HEK293 (cell line): ENCODE measurements around the gene PMVK.

ENCODE experiments used
- BCL11B ChIP-seq: fragments of 450-650 bp; formaldehyde crosslinking; IDR thresholded peaks from 2 replicates; pipeline ENCODE4 v1.5.1; 2016; ENCODE audit warnings: low read depth, missing biosample characterization, missing genetic modification characterization
- CTCF ChIP-seq: fragments of 450-650 bp; formaldehyde crosslinking; IDR thresholded peaks from 2 replicates; pipeline ENCODE4 v1.5.1; 2016; ENCODE audit warnings: missing biosample characterization, missing genetic modification characterization
- GFI1B ChIP-seq: fragments of 450-650 bp; formaldehyde crosslinking; IDR thresholded peaks from 2 replicates; pipeline ENCODE4 v1.5.1; 2016; ENCODE audit warnings: missing biosample characterization, missing genetic modification characterization
- HOXD13 ChIP-seq: sonication (generic); formaldehyde crosslinking; IDR thresholded peaks from 2 replicates; pipeline ENCODE4 v1.8.0; 2022; ENCODE audit warnings: missing genetic modification reagents, borderline replicate concordance
- IKZF3 ChIP-seq: fragments of 450-650 bp; IDR thresholded peaks from 2 replicates; pipeline ENCODE4 v1.5.0; 2018; ENCODE audit warnings: missing biosample characterization, mild to moderate bottlenecking, missing genetic modification characterization, moderate library complexity
- KLF1 ChIP-seq: fragments of 450-650 bp; formaldehyde crosslinking; IDR thresholded peaks from 2 replicates; pipeline ENCODE4 v1.5.1; 2016; ENCODE audit warnings: missing biosample characterization, missing genetic modification characterization
- MZF1 ChIP-seq: fragments of 450-650 bp; formaldehyde crosslinking; IDR thresholded peaks from 2 replicates; pipeline ENCODE4 v1.5.1; 2017; ENCODE audit warnings: missing biosample characterization, missing genetic modification characterization, borderline replicate concordance
- RBAK ChIP-seq: fragments of 450-650 bp; formaldehyde crosslinking; IDR thresholded peaks from 2 replicates; pipeline ENCODE4 v1.5.1; 2016; ENCODE audit warnings: missing biosample characterization, missing genetic modification characterization
- SP7 ChIP-seq: fragments of 450-650 bp; formaldehyde crosslinking; IDR thresholded peaks from 2 replicates; pipeline ENCODE4 v1.5.1; 2016; ENCODE audit warnings: missing biosample characterization, missing genetic modification characterization
- ZBTB20 ChIP-seq: fragments of 450-650 bp; formaldehyde crosslinking; IDR thresholded peaks from 2 replicates; pipeline ENCODE4 v1.5.1; 2016; ENCODE audit warnings: missing biosample characterization, missing genetic modification characterization
- ZBTB21 ChIP-seq: fragments of 450-650 bp; formaldehyde crosslinking; IDR thresholded peaks from 2 replicates; pipeline ENCODE4 v1.5.1; 2017; ENCODE audit warnings: missing biosample characterization, missing genetic modification characterization
- ZBTB26 ChIP-seq: fragments of 450-650 bp; formaldehyde crosslinking; optimal IDR thresholded peaks from 2 replicates; pipeline ENCODE3; 2016; ENCODE audit warnings: missing biosample characterization, mild to moderate bottlenecking, missing genetic modification characterization
- ZBTB7A ChIP-seq: fragments of 450-650 bp; formaldehyde crosslinking; IDR thresholded peaks from 2 replicates; pipeline ENCODE4 v1.5.1; 2016; ENCODE audit warnings: low read depth, missing biosample characterization, missing genetic modification characterization
- ZFP37 ChIP-seq: fragments of 450-650 bp; formaldehyde crosslinking; IDR thresholded peaks from 2 replicates; pipeline ENCODE4 v1.5.1; 2016; ENCODE audit warnings: missing biosample characterization, missing genetic modification characterization
- ZFP69B ChIP-seq: fragments of 450-650 bp; formaldehyde crosslinking; IDR thresholded peaks from 2 replicates; pipeline ENCODE4 v1.5.1; 2016; ENCODE audit warnings: missing biosample characterization, missing genetic modification characterization
- ZNF133 ChIP-seq: fragments of 450-650 bp; formaldehyde crosslinking; IDR thresholded peaks from 2 replicates; pipeline ENCODE4 v1.5.1; 2016; ENCODE audit warnings: missing biosample characterization, missing genetic modification characterization
- ZNF157 ChIP-seq: fragments of 450-650 bp; formaldehyde crosslinking; IDR thresholded peaks from 2 replicates; pipeline ENCODE4 v1.5.1; 2016; ENCODE audit warnings: missing biosample characterization, missing genetic modification characterization
- ZNF223 ChIP-seq: fragments of 450-650 bp; formaldehyde crosslinking; IDR thresholded peaks from 2 replicates; pipeline ENCODE4 v1.5.1; 2016; ENCODE audit warnings: missing biosample characterization, missing genetic modification characterization
- ZNF26 ChIP-seq: fragments of 450-650 bp; formaldehyde crosslinking; IDR thresholded peaks from 2 replicates; pipeline ENCODE4 v1.5.1; 2016; ENCODE audit warnings: missing biosample characterization, missing genetic modification characterization
- ZNF302 ChIP-seq: fragments of 450-650 bp; formaldehyde crosslinking; IDR thresholded peaks from 2 replicates; pipeline ENCODE4 v1.5.1; 2016; ENCODE audit warnings: missing biosample characterization, missing genetic modification characterization, low read depth
- ZNF335 ChIP-seq: fragments of 450-650 bp; formaldehyde crosslinking; conservative IDR thresholded peaks from 2 replicates; pipeline ENCODE4 v1.5.1; 2016; ENCODE audit warnings: missing biosample characterization, missing genetic modification characterization
- ZNF433 ChIP-seq: fragments of 450-650 bp; formaldehyde crosslinking; IDR thresholded peaks from 2 replicates; pipeline ENCODE4 v1.5.1; 2016; ENCODE audit warnings: missing biosample characterization, missing genetic modification characterization, low read depth
- ZNF529 ChIP-seq: fragments of 450-650 bp; formaldehyde crosslinking; IDR thresholded peaks from 2 replicates; pipeline ENCODE4 v1.5.1; 2017; ENCODE audit warnings: missing genetic modification characterization, missing biosample characterization; ENCODE audit not compliant: insufficient replicate concordance
- ZNF600 ChIP-seq: fragments of 450-650 bp; formaldehyde crosslinking; IDR thresholded peaks from 2 replicates; pipeline ENCODE4 v1.5.1; 2016; ENCODE audit warnings: missing biosample characterization, missing genetic modification characterization
- ZNF660 ChIP-seq: fragments of 450-650 bp; IDR thresholded peaks from 2 replicates; pipeline ENCODE4 v1.5.1; 2018; ENCODE audit warnings: missing biosample characterization, mild to moderate bottlenecking, missing genetic modification characterization
- TF ChIP-seq, protein P1 (sequence below): fragments of 450-650 bp; formaldehyde crosslinking; IDR thresholded peaks from 2 replicates; pipeline ENCODE4 v1.5.1; 2016; ENCODE audit warnings: missing biosample characterization, missing genetic modification characterization, low read depth
- TF ChIP-seq, protein P2 (sequence below): fragments of 450-650 bp; formaldehyde crosslinking; IDR thresholded peaks from 2 replicates; pipeline ENCODE4 v1.5.1; 2016; ENCODE audit warnings: missing biosample characterization, missing genetic modification characterization
- TF ChIP-seq, protein P3 (sequence below): fragments of 450-650 bp; formaldehyde crosslinking; IDR thresholded peaks from 2 replicates; pipeline ENCODE4 v1.5.1; 2017; ENCODE audit warnings: missing biosample characterization, mild to moderate bottlenecking, missing genetic modification characterization, moderate library complexity
- TF ChIP-seq, protein P4 (sequence below): fragments of 450-650 bp; formaldehyde crosslinking; IDR thresholded peaks from 2 replicates; pipeline ENCODE4 v1.5.1; 2016; ENCODE audit warnings: missing biosample characterization, missing genetic modification characterization

PMVK gene

DNA sequence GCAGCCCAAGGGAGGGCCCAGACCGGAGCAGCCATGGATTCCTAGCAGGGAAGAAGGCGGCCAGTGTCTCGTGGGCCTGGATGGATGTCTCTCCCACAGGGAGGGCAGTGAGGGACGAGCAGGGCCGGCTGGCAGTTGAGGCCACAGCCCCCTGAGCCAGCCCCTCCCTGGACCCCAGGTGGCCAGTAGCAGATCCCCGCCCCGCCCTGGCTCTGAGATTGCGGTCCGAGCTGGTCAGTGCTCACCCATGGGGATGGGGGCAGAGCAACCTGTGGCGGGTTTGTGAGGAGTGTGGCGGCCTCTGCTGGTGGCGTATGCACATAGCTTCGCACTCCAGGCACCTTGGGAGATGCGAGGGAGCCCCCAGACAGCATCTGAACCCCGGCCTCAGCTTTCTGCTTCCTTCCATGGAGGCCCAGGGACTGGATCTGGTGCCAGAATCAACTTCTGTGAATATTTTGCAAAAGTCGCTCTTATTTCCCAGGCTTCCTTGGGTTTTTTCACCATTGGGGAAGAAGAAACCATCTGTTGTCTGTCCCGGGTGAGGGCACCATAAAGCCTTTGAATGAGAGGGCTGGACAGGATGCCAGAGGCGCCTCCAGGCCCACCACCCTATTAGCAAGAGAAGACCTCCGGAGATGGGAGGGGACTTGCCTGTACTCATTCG, 58.0 kb downstream of the PMVK start (continued):
- TF ChIP-seq ZBTB26 (tag by site-specific recombination) = peak; percentile 15
- TF ChIP-seq ZNF335 (tag by site-specific recombination) = peak; percentile 43; the same call in 1 of the 2 replicates
- no peak for TF ChIP-seq IKZF3
- no peak for TF ChIP-seq KLF1
- 0 out of 2 replicates have a peak, but pooled peaks have one; percentile 37 for TF ChIP-seq ZFP37 (tag by site-specific recombination)
- TF ChIP-seq, protein P1, sequence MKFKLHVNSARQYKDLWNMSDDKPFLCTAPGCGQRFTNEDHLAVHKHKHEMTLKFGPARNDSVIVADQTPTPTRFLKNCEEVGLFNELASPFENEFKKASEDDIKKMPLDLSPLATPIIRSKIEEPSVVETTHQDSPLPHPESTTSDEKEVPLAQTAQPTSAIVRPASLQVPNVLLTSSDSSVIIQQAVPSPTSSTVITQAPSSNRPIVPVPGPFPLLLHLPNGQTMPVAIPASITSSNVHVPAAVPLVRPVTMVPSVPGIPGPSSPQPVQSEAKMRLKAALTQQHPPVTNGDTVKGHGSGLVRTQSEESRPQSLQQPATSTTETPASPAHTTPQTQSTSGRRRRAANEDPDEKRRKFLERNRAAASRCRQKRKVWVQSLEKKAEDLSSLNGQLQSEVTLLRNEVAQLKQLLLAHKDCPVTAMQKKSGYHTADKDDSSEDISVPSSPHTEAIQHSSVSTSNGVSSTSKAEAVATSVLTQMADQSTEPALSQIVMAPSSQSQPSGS (tag by site-specific recombination) = no peak
- no peak for TF ChIP-seq ZNF26
- TF ChIP-seq ZNF157 (tag by site-specific recombination) = no peak
- peak; percentile 23; the same call in 1 of the 2 replicates for TF ChIP-seq ZBTB20 (tag by site-specific recombination)
- TF ChIP-seq, protein P2, sequence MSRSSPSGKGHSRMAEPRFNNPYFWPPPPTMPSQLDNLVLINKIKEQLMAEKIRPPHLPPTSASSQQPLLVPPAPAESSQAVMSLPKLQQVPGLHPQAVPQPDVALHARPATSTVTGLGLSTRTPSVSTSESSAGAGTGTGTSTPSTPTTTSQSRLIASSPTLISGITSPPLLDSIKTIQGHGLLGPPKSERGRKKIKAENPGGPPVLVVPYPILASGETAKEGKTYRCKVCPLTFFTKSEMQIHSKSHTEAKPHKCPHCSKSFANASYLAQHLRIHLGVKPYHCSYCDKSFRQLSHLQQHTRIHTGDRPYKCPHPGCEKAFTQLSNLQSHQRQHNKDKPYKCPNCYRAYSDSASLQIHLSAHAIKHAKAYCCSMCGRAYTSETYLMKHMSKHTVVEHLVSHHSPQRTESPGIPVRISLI = no peak
- peak; percentile 86 for TF ChIP-seq CTCF (tag by site-specific recombination)
- TF ChIP-seq, protein P3, sequence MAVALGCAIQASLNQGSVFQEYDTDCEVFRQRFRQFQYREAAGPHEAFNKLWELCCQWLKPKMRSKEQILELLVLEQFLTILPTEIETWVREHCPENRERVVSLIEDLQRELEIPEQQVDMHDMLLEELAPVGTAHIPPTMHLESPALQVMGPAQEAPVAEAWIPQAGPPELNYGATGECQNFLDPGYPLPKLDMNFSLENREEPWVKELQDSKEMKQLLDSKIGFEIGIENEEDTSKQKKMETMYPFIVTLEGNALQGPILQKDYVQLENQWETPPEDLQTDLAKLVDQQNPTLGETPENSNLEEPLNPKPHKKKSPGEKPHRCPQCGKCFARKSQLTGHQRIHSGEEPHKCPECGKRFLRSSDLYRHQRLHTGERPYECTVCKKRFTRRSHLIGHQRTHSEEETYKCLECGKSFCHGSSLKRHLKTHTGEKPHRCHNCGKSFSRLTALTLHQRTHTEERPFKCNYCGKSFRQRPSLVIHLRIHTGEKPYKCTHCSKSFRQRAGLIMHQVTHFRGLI = no peak
- TF ChIP-seq ZNF433 (tag by site-specific recombination) = no peak
- TF ChIP-seq GFI1B (tag by site-specific recombination) = no peak
- TF ChIP-seq RBAK (tag by site-specific recombination) = no peak
- TF ChIP-seq, protein P4, sequence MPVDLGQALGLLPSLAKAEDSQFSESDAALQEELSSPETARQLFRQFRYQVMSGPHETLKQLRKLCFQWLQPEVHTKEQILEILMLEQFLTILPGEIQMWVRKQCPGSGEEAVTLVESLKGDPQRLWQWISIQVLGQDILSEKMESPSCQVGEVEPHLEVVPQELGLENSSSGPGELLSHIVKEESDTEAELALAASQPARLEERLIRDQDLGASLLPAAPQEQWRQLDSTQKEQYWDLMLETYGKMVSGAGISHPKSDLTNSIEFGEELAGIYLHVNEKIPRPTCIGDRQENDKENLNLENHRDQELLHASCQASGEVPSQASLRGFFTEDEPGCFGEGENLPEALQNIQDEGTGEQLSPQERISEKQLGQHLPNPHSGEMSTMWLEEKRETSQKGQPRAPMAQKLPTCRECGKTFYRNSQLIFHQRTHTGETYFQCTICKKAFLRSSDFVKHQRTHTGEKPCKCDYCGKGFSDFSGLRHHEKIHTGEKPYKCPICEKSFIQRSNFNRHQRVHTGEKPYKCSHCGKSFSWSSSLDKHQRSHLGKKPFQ (tag by site-specific recombination) = no peak
- peak; percentile 49; the same call in 1 of the 2 replicates for TF ChIP-seq ZNF660 (tag by site-specific recombination)
- no peak for TF ChIP-seq ZNF133 (tag by site-specific recombination)
- TF ChIP-seq ZBTB7A = no peak
- TF ChIP-seq ZNF600 (tag by site-specific recombination) = peak; percentile 80
- TF ChIP-seq SP7 (tag by site-specific recombination) = peak; percentile 39
- no peak for TF ChIP-seq ZFP69B (tag by site-specific recombination)
- TF ChIP-seq ZNF223 (tag by site-specific recombination) = no peak
- no peak for TF ChIP-seq MZF1
- TF ChIP-seq ZNF302 (tag by site-specific recombination) = no peak
- TF ChIP-seq BCL11B (tag by site-specific recombination) = no peak
- no peak for TF ChIP-seq ZNF529 (tag by site-specific recombination)
- no peak for TF ChIP-seq HOXD13 (CRISPR knock-in tag)
- no peak for TF ChIP-seq ZBTB21 (tag by site-specific recombination)
